Pons (tissue), 1 donor: Measurements from ENCODE around the gene PLEKHJ1.

ENCODE experiments used
- DNase-seq: peaks from one replicate; pipeline ENCODE4 v3.0.0-alpha.2; 2016; ENCODE audit warnings: low spot score

PLEKHJ1 gene

DNA sequence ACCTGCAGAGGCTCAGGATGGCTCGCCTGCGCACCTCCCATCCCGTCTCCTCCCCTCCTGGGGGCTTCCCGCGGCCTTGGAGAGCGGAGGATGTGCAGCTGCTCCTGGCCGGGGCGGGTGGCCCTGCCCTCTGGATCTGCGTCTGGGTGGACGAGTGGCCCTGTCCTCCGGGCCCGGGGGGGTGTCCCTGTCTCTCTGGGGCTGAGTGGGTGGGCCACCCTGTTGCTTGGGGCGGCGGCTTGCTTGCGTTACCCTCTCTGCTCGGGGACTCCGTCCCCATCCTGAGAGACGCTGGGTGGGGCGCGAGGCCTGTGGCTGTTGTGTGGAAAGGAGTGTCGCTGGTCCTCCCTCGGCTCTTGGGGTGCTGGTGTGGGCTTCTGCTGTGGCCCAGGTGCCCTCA is 37.8 kb downstream of the PLEKHJ1 start:
- no peak for DNase-seq

GRCh38 chr19:2197270-2197669 is 38.9 kb downstream of the PLEKHJ1 start:
- DNase-seq: no peak

DNA sequence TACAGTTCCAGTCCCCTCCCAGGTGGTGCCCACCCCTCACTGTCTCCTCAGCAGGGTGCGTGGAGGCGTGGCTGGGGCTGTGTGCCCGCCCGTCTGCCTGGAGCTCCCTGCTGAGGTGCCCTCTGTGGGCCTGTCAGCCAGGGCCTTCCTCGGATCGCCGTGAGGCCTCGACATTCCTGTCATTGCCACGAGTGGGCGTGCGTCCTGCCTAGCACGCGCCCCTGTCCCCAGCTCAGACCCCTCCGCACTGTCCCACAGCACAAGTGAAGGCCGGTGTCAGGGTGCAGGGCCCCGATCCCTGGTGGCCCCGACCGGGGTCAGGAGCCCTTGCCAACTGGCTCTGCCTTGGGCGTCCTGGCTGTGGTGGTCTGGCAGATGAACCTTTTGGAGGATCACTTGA is 40.2 kb downstream of the PLEKHJ1 start:
- DNase-seq: no peak

- no peak for DNase-seq
Measured at GRCh38 chr19:2195361-2195760, 40.8 kb downstream of the PLEKHJ1 start.

DNA sequence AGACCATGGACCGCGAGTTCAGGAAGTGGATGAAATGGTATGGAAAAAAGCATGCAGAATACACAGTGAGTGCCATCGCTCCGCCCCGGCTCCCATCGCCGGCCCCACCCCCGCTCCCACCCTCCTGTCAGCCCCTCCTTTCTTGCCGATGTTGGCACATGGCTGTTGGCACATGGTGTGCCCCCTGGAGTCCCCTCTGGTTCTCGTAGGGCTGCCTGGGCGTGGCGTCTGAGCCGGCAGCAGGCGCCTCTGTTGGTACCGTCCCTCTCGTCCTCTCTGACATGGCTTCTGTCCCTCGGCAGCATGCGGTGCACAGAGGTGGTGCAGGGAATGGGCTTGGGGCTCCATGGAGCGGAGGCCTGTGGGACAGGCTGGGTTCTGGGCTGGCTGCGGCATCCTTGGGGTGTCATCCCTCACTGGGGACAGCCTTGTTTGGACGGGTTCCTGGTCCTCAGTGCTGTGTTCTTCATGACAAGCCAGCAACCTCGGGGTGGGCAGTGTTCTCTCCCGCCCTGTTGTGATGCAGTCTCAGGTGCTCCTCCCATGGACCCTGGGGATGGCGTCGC is 41.5 kb downstream of the PLEKHJ1 start:
- DNase-seq: no peak

- no peak for DNase-seq
Measured at GRCh38 chr19:2193807-2194206, 42.3 kb downstream of the PLEKHJ1 start.

DNA sequence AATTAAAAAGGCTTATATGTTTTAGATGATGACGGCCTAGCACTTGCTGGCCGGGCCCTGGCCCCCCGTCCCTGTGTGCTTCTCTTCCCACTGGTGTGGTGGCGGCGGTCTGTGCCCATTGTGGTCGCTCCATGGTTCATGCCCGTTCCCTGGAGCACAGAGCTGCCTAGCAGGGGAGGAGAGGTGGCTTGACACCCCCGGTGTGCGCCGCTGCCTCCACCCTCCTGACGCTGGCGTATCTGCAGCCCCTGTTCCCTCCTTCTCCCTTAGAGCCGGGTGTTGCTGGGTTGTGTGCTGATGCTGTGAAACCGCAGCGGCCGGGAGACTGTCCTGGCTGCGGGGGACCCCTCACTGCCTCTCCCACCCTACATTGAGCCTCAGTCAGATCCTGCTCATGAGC is 43.3 kb downstream of the PLEKHJ1 start:
- no peak for DNase-seq

DNA sequence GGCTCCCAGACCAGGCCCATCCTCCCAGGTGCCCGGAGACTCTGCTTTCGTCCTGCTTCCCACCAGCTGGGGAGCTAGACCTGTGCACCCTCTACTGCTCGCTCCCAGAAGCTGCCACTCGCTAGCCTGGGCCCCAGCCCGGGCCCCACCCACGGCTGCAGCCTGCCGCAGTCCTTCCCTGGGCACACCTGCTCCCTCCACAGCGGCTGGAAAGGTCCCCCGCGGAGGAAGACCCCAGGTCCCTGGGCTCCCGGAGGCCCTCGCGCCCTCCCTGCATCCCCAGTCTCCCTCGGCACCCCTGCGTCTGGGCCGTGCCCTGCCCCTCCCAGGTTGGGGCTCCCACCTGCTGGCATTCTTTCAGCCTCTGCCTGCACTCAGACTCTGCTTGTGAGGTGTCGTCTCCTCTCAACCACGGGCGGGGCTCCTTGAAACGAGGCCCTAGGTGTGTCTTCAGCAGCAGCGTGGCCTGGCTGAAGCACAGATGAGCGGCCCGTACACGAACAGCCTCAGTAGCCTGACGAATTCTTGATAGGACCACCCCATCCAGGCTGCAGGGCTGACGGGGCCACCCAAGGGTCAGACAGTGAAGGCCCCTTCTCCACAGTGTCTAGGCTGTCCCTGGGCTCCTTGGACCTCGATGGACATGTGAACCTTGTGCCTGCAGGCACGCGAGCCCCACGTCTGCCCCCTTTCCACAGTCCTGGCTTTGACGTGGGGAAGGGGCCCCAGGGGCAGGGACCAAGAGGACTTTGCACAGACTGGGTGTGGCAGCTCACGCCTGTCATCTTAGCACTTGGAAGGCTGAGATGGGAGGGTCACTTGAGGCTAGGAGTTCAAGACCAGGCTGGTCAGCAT is 44.4 kb downstream of the PLEKHJ1 start:
- no peak for DNase-seq

DNA sequence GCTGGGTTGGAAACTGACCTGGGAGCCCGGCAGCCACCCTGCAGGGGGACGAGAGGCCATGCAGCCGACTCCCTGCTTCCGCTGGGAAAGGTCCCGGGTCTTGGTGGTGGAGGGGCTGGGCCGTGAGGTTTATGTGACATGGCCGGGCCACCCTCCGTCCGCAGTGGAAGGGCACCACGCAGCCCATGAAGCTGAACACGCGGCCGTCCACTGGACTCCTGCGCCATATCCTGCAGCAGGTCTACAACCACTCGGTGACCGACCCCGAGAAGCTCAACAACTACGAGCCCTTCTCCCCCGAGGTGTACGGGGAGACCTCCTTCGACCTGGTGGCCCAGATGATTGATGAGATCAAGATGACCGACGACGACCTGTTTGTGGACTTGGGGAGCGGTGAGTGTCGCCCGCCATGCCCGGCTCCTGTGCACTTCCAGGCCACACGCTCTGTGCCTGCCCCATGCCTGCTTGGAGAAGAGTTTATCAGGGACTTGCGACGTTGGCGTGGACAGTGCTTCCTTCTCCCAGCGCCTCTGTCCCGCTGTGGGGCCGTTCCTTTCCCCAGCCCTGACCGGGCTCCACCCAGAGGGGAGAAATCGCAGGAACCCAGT is 45.2 kb downstream of the PLEKHJ1 start:
- no peak for DNase-seq

- no peak for DNase-seq
Measured at GRCh38 chr19:2189880-2190279, 46.2 kb downstream of the PLEKHJ1 start.

GRCh38 chr19:2188708-2189385 is 47.3 kb downstream of the PLEKHJ1 start:
- DNase-seq: no peak

- no peak for DNase-seq
Measured at GRCh38 chr19:2187159-2187558, 49.0 kb downstream of the PLEKHJ1 start.

GRCh38 chr19:2186071-2186846 is 49.9 kb downstream of the PLEKHJ1 start:
- no peak for DNase-seq

- no peak for DNase-seq
Measured at GRCh38 chr19:2185734-2186070, 50.4 kb downstream of the PLEKHJ1 start.

DNA sequence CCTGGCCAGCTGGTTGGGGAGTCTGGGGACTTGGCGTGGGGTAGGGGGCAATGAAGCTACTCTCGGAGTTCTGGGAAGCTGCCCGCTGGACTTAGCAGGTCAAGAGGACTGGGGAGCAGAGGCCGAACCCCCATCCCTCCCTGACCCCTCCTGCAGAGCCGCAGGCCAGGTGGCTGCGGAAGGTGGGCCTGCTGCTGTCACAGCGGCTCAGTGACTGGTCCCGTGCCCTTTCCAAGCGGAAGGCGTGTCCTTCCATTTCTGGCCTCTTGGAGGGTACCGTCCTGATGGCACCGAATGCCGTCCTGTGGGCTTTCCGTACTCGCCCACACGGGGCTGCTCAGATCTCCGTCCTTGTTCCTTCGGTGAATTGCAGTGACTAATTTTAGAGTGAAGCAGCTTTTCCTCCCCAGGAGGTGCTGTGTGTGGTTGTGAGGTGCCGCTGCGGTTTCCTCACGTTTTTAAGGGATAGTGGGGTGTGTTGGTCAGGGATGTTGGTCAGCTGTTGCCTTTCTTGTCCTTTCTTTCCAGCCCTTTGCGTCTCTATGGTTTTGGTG is 51.6 kb downstream of the PLEKHJ1 start:
- no peak for DNase-seq
